Neural cell (in vitro differentiated cells): ENCODE measurements around the gene MYO1H. TPM values are rescaled to one million over a fixed set of nuclear protein-coding genes. Genes with fewer than 3 reads are reported as not detected.

ENCODE experiments used
- H2AFZ ChIP-seq: fragments of 200-600, 300-800 bp; sonication (generic), shearing (Covaris generic); 2 replicates; pipeline ENCODE4 v1.6.0; 2014; ENCODE audit warnings: low read depth, mild to moderate bottlenecking, antibody characterized with exemption, low read length, moderate library complexity
- H3F3A ChIP-seq: fragments of 200-600 bp; shearing (Covaris generic); 2 replicates; pipeline ENCODE4 v1.6.1; 2016; ENCODE audit warnings: mild to moderate bottlenecking, moderate library complexity, mixed read lengths, antibody characterized with exemption, low read length; ENCODE audit not compliant: insufficient read depth, poor library complexity, severe bottlenecking
- H3K27ac ChIP-seq: fragments of 200-600, 300-800 bp; sonication (generic), shearing (Covaris generic); 2 replicates; pipeline ENCODE4 v1.5.1; 2014; ENCODE audit warnings: mild to moderate bottlenecking, low read length, moderate library complexity
- H3K27me3 ChIP-seq: fragments of 300-800, 200-600 bp; sonication (generic), shearing (Covaris generic); 2 replicates; pipeline ENCODE4 v1.6.0; 2014; ENCODE audit warnings: mild to moderate bottlenecking, low read depth, low read length, moderate library complexity; ENCODE audit not compliant: insufficient read depth
- H3K36me3 ChIP-seq: fragments of 300-800, 200-600 bp; sonication (generic), shearing (Covaris generic); 2 replicates; pipeline ENCODE4 v1.5.1; 2014; ENCODE audit warnings: mild to moderate bottlenecking, antibody characterized with exemption, low read length, moderate library complexity; ENCODE audit not compliant: insufficient read depth
- H3K4me2 ChIP-seq: fragments of 300-800, 200-600 bp; sonication (generic), shearing (Covaris generic); 2 replicates; pipeline ENCODE4 v1.6.0; 2014; ENCODE audit warnings: mild to moderate bottlenecking, low read length
- H3K4me3 ChIP-seq: fragments of 300-800, 200-600 bp; sonication (generic), shearing (Covaris generic); 2 replicates; pipeline ENCODE4 v1.5.1; 2014; ENCODE audit warnings: mild to moderate bottlenecking, low read length, moderate library complexity
- H3K79me2 ChIP-seq: fragments of 200-600 bp; shearing (Covaris generic); replicated peaks from 2 replicates; pipeline ENCODE4 v1.6.0; 2014; ENCODE audit warnings: mild to moderate bottlenecking, low read length, moderate library complexity; ENCODE audit not compliant: insufficient read depth
- H3K9ac ChIP-seq: fragments of 300-800, 200-600 bp; sonication (generic), shearing (Covaris generic); 2 replicates; pipeline ENCODE4 v1.6.1; 2016; ENCODE audit warnings: mild to moderate bottlenecking, low read length, mixed read lengths
- H3K9me2 ChIP-seq: fragments of 200-600 bp; shearing (Covaris generic); 2 replicates; pipeline ENCODE4 v1.6.1; 2016; ENCODE audit warnings: mild to moderate bottlenecking, low read length, mixed read lengths; ENCODE audit not compliant: insufficient read depth
- H3K9me3 ChIP-seq: fragments of 200-600, 300-800 bp; sonication (generic), shearing (Covaris generic); 2 replicates; pipeline ENCODE4 v1.6.1; 2016; ENCODE audit warnings: mild to moderate bottlenecking, mixed run types, low read length, moderate library complexity, mixed read lengths
- H4K20me1 ChIP-seq: fragments of 200-600 bp; shearing (Covaris generic); 2 replicates; pipeline ENCODE4 v1.6.1; 2016; ENCODE audit warnings: mild to moderate bottlenecking, mixed run types; ENCODE audit not compliant: insufficient read depth
- CTCF ChIP-seq: fragments of 450-650 bp; IDR thresholded peaks from 2 replicates; pipeline ENCODE4 v1.5.1; 2014; ENCODE audit warnings: antibody characterized with exemption, mild to moderate bottlenecking, moderate library complexity; ENCODE audit not compliant: poor library complexity, severe bottlenecking
- EP300 ChIP-seq: fragments of 450-650 bp; conservative IDR thresholded peaks from 2 replicates; pipeline ENCODE4 v1.6.1; 2014; ENCODE audit warnings: antibody characterized with exemption, mild to moderate bottlenecking, moderate library complexity; ENCODE audit not compliant: poor library complexity, severe bottlenecking
- EZH2 ChIP-seq: fragments of 200-600, 300-800 bp; shearing (Covaris generic), sonication (generic); IDR thresholded peaks from 2 replicates; pipeline ENCODE4 v1.6.1; 2014; ENCODE audit warnings: antibody characterized with exemption, low read length, borderline replicate concordance, mild to moderate bottlenecking; ENCODE audit not compliant: insufficient read depth, poor library complexity, severe bottlenecking
- POLR2AphosphoS5 ChIP-seq: IDR thresholded peaks from 2 replicates; pipeline ENCODE4 v1.6.1; 2012
- TAF1 ChIP-seq: IDR thresholded peaks from 2 replicates; pipeline ENCODE4 v1.6.1; 2012; ENCODE audit warnings: low read depth
- polyA plus RNA-seq: library from polyadenylated mRNA; depleted of rRNA; stranded (reverse); fragments of >200 nt; gene quantifications from 2 replicates; pipeline ENCODE4 v1.2.3, GENCODE V29; 2014
- TF ChIP-seq, protein P1 (sequence below): IDR thresholded peaks from 2 replicates; pipeline ENCODE4 v1.6.1; 2012; ENCODE audit warnings: borderline replicate concordance

The MYO1H gene
- polyA plus RNA-seq, 1 donor from 2014 or later: 10.6 TPM

DNA sequence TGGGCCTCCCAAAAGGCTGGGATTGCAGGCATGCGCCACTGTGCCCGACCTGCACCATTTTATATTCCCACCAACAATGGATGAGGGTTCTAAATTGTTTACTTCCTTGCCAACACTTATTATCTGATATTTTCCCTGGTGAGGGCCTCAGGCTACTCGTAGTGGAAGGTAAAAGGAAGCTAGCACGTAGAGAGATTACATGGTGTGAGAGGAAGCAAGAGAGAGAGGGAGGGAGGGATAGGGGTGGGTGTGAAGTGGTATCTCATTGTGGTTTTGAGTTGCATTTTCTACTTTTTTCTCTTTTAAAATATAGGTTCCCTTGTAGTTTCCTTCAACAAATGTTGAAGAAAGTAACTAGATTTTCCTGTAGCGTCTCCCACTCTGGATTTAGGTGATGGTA lies 30.9 kb downstream of the MYO1H start:
- H3K9me3 ChIP-seq: no peaks in the 10 kb centered on the region
- no peak overlapping the region for H3K9ac ChIP-seq
- H2AFZ ChIP-seq: no peak overlapping the region
- no peaks in the 10 kb centered on the region for H3K9me2 ChIP-seq
- H3K36me3 ChIP-seq: no peaks in the 10 kb centered on the region
- no peak overlapping the region for H3K4me2 ChIP-seq
- no peak overlapping the region for H3K4me3 ChIP-seq
- H4K20me1 ChIP-seq: no peaks in the 10 kb centered on the region
- H3K79me2 ChIP-seq: no peaks in the 10 kb centered on the region
- no peaks in the 10 kb centered on the region for H3F3A ChIP-seq
- TF ChIP-seq POLR2AphosphoS5 (no peak), EP300 (no peak), EZH2 (no peak), CTCF (no peak)
- TF ChIP-seq, protein P1, sequence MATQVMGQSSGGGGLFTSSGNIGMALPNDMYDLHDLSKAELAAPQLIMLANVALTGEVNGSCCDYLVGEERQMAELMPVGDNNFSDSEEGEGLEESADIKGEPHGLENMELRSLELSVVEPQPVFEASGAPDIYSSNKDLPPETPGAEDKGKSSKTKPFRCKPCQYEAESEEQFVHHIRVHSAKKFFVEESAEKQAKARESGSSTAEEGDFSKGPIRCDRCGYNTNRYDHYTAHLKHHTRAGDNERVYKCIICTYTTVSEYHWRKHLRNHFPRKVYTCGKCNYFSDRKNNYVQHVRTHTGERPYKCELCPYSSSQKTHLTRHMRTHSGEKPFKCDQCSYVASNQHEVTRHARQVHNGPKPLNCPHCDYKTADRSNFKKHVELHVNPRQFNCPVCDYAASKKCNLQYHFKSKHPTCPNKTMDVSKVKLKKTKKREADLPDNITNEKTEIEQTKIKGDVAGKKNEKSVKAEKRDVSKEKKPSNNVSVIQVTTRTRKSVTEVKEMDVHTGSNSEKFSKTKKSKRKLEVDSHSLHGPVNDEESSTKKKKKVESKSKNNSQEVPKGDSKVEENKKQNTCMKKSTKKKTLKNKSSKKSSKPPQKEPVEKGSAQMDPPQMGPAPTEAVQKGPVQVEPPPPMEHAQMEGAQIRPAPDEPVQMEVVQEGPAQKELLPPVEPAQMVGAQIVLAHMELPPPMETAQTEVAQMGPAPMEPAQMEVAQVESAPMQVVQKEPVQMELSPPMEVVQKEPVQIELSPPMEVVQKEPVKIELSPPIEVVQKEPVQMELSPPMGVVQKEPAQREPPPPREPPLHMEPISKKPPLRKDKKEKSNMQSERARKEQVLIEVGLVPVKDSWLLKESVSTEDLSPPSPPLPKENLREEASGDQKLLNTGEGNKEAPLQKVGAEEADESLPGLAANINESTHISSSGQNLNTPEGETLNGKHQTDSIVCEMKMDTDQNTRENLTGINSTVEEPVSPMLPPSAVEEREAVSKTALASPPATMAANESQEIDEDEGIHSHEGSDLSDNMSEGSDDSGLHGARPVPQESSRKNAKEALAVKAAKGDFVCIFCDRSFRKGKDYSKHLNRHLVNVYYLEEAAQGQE: no peak
- no peak overlapping the region for H3K27ac ChIP-seq
- H3K27me3 ChIP-seq: no peaks in the 10 kb centered on the region

- no peaks in the 10 kb centered on the region for H3K9me2 ChIP-seq
- H3K79me2 ChIP-seq: no peaks in the 10 kb centered on the region
- no peak overlapping the region for H3K27ac ChIP-seq
- no peaks in the 10 kb centered on the region for H3K36me3 ChIP-seq
- H3K4me3 ChIP-seq: no peak overlapping the region
- H3K4me2 ChIP-seq: no peak overlapping the region
- H2AFZ ChIP-seq: no peak overlapping the region
- no peaks in the 10 kb centered on the region for H3F3A ChIP-seq
- H4K20me1 ChIP-seq: no peaks in the 10 kb centered on the region
- no peaks in the 10 kb centered on the region for H3K9me3 ChIP-seq
- H3K9ac ChIP-seq: no peak overlapping the region
- H3K27me3 ChIP-seq: no peaks in the 10 kb centered on the region
- TF ChIP-seq, protein P1: no peak
- TF ChIP-seq TAF1 (no peak), EZH2 (no peak)
Observed at GRCh38 chr12:109382031-109382430, 34.3 kb downstream of the MYO1H start.
